Activated T-helper 1 cell treated with anti-CD3 and anti-CD28 coated beads, Interleukin-12 subunit alpha, Interleukin-12 subunit beta, Interleukin-2, Interleukin-4 antibody, amounts not matched to agents 30 ng/mL and 10 ng/mL and 1 ng/mL, durations not matched to agents 14 hours and 24 hours and 36 hours (primary cell): ENCODE results near the gene TMA7B. TPM values are rescaled to one million over a fixed set of nuclear protein-coding genes. Genes with fewer than 3 reads are reported as not detected.
A peak's percentile ranks its signal among the peaks of the same experiment; 100 is the strongest.
"Not testable (repeated sequence)": the region's sequence is repeated elsewhere in the genome, so short reads cannot be mapped to it uniquely, and the experiment has no call there.

Experiments
- DNase-seq: peaks from one replicate; pipeline ENCODE4 v3.0.0; 2021; ENCODE audit warnings: low spot score
- H3K27ac Mint-ChIP-seq: one replicate; pipeline ENCODE4 v1.8.0; 2021; ENCODE audit warnings: mild to moderate bottlenecking, mixed read lengths
- H3K27me3 Mint-ChIP-seq: one replicate; pipeline ENCODE4 v1.8.0; 2022; ENCODE audit warnings: mild to moderate bottlenecking, moderate library complexity, mixed read lengths; ENCODE audit not compliant: insufficient read depth
- H3K36me3 Mint-ChIP-seq: one replicate; pipeline ENCODE4 v1.8.0; 2021; ENCODE audit warnings: low read depth, mixed read lengths
- H3K4me1 Mint-ChIP-seq: one replicate; pipeline ENCODE4 v1.8.0; 2021; ENCODE audit warnings: low read depth, mixed read lengths
- H3K4me3 Mint-ChIP-seq: one replicate; pipeline ENCODE4 v1.8.0; 2021; ENCODE audit warnings: mild to moderate bottlenecking, moderate library complexity, mixed read lengths
- H3K9me3 Mint-ChIP-seq: one replicate; pipeline ENCODE4 v1.8.0; 2021; ENCODE audit warnings: mixed read lengths
- intact Hi-C: fragments of 100-400 bp; cut with micrococcal nuclease; formaldehyde crosslinking; loops from one replicate; pipeline ENCODE4 v1.15.1; 2024
- total RNA-seq: library from RNA; stranded (reverse); gene quantifications from 2 replicates; pipeline ENCODE4 v1.2.3, GENCODE V29; 2022

TMA7B gene
- total RNA-seq, 1 donor from 2014 or later: 1.7 TPM

- Mint-ChIP-seq H3K27ac (no peak overlapping the region), H3K4me1 (peaks cover 6% of the 10 kb centered on the region), H3K36me3 (peaks cover 14% of the 10 kb centered on the region), H3K4me3 (no peak overlapping the region), H3K9me3 (no peaks in the 10 kb centered on the region), H3K27me3 (no peaks in the 10 kb centered on the region)
- no peak for DNase-seq
- intact Hi-C loops: no loop called here
Measured at GRCh38 chr22:39980596-39980995, 20.4 kb downstream of the TMA7B start.

- Mint-ChIP-seq H3K4me1 (peaks cover 6% of the 10 kb centered on the region), H3K4me3 (no peak overlapping the region), H3K27ac (no peak overlapping the region), H3K36me3 (peaks cover 4% of the 10 kb centered on the region), H3K27me3 (no peaks in the 10 kb centered on the region), H3K9me3 (no peaks in the 10 kb centered on the region)
- intact Hi-C loops: no loop called here
- no peak for DNase-seq
Measured at GRCh38 chr22:39983346-39983745, 23.1 kb downstream of the TMA7B start.

DNA sequence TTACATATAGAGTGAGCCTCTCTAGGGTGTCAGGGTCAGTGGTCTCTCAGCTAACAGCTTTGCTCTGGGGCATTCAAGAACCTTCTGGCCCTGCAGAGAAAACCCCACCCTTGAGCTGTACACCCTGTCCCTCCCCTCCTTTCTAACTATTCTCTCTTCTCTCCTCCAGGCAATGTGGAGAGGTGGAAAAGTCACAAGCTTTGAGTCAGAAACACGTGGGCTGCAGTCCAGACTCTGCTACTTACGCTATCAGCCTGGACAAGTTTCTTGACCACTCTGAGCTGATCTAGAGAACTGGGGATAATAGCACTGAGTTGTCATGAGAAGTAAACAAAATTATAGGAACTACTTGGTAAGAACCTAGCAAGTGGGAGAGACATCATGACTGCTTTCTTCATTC is 23.8 kb downstream of the TMA7B start:
- intact Hi-C loops: no loop called here
- no peak overlapping the region for H3K27ac Mint-ChIP-seq
- no peak for DNase-seq
- peaks cover 6% of the 10 kb centered on the region for H3K4me1 Mint-ChIP-seq
- H3K9me3 Mint-ChIP-seq: no peaks in the 10 kb centered on the region
- peaks cover 3% of the 10 kb centered on the region for H3K36me3 Mint-ChIP-seq
- no peak overlapping the region for H3K4me3 Mint-ChIP-seq
- no peaks in the 10 kb centered on the region for H3K27me3 Mint-ChIP-seq

GRCh38 chr22:39984746-39985145 is 24.5 kb downstream of the TMA7B start:
- Mint-ChIP-seq H3K27me3 (no peaks in the 10 kb centered on the region), H3K27ac (no peak overlapping the region), H3K9me3 (no peaks in the 10 kb centered on the region), H3K4me1 (peaks cover 6% of the 10 kb centered on the region), H3K4me3 (no peak overlapping the region), H3K36me3 (peaks cover 2% of the 10 kb centered on the region)
- intact Hi-C loops: no loop called here
- no peak for DNase-seq

- H3K27ac Mint-ChIP-seq: no peak overlapping the region
- no peaks in the 10 kb centered on the region for H3K9me3 Mint-ChIP-seq
- no peaks in the 10 kb centered on the region for H3K4me1 Mint-ChIP-seq
- no peak for DNase-seq
- H3K27me3 Mint-ChIP-seq: no peaks in the 10 kb centered on the region
- H3K36me3 Mint-ChIP-seq: no peaks in the 10 kb centered on the region
- intact Hi-C loops: no loop called here
- no peak overlapping the region for H3K4me3 Mint-ChIP-seq
Measured at GRCh38 chr22:39985383-39986035, 25.3 kb downstream of the TMA7B start.

- intact Hi-C loops: no loop called here
- Mint-ChIP-seq H3K27me3 (peaks cover 19% of the 10 kb centered on the region), H3K4me3 (no peak overlapping the region), H3K4me1 (no peaks in the 10 kb centered on the region), H3K9me3 (no peaks in the 10 kb centered on the region), H3K36me3 (no peaks in the 10 kb centered on the region), H3K27ac (no peak overlapping the region)
- no peak for DNase-seq
Measured at GRCh38 chr22:39988386-39989114, 28.4 kb downstream of the TMA7B start.

DNA sequence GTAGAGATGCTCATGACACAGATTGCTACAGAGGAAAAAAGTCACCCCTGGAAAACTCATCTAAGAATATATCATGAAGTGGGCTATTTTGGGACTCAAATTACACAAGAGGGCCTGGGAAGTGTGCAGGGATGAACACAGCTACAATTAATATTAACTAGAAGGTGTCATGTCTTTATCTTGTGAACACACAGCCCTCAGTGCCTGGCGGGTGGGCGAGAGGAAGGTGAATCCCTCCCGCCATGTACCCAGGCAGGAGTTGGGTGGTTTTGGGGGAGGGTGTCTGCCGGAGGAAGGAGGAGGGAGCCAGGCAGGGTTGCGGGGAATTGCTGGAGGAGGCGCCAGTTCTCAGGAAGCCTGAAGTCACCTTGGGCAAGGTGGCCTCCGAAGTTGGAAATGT is 29.4 kb downstream of the TMA7B start:
- no peaks in the 10 kb centered on the region for H3K9me3 Mint-ChIP-seq
- H3K4me1 Mint-ChIP-seq: peaks cover 7% of the 10 kb centered on the region
- intact Hi-C loops: loop anchor here (5.0 kb wide), 1 partner anchor 52 kb away; no protein-coding TSS in a partner anchor
- peaks cover 27% of the 10 kb centered on the region for H3K27me3 Mint-ChIP-seq
- H3K4me3 Mint-ChIP-seq: no peak overlapping the region
- no peaks in the 10 kb centered on the region for H3K36me3 Mint-ChIP-seq
- H3K27ac Mint-ChIP-seq: no peak overlapping the region
- no peak for DNase-seq

GRCh38 chr22:39990686-39991085 is 30.5 kb downstream of the TMA7B start:
- H3K4me1 Mint-ChIP-seq: peaks cover 7% of the 10 kb centered on the region
- no peak for DNase-seq
- H3K36me3 Mint-ChIP-seq: no peaks in the 10 kb centered on the region
- no peak overlapping the region for H3K27ac Mint-ChIP-seq
- peaks cover 27% of the 10 kb centered on the region for H3K27me3 Mint-ChIP-seq
- no peaks in the 10 kb centered on the region for H3K9me3 Mint-ChIP-seq
- H3K4me3 Mint-ChIP-seq: no peak overlapping the region
- intact Hi-C loops: loop anchor here (5.0 kb wide), 1 partner anchor 53 kb away; no protein-coding TSS in a partner anchor

DNA sequence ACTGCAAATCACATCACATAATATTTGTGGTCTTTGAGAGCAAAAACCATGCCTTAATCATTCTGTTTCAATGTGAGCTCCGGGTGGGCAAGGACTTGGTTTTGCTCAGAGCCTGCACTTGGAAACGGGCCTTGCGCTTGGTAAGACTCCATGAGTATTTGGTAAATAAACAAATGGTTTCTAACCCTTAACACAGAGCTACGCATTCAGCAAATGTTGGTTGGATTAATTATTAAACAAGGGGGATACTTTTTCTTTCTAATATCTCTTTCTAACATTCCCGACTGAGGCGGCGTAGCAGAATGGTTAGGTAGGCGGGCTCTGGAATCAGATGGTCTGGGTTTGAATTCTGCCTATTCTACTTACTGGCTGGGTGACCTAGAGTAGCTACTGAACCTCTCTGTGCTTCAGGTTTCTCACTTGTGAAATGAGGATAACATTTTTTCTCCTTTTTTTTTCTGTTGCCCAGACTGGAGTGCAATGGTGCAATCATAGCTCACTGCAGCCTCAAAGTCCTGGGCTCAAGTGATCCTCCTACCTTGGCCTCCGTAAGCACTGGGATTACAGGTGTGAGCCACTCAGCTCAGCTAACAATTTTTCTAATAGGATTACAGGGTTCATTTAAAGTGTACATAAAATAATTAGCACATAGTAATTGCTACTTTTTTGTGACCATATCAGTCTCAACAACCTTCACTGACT is 31.1 kb downstream of the TMA7B start:
- Mint-ChIP-seq H3K27ac (no peak overlapping the region), H3K27me3 (peaks cover 32% of the 10 kb centered on the region), H3K36me3 (no peaks in the 10 kb centered on the region), H3K9me3 (no peaks in the 10 kb centered on the region), H3K4me1 (peaks cover 7% of the 10 kb centered on the region), H3K4me3 (no peak overlapping the region)
- no peak for DNase-seq
- intact Hi-C loops: loop anchor here (5.0 kb wide), 1 partner anchor 54 kb away; no protein-coding TSS in a partner anchor

GRCh38 chr22:39992088-39992826 is 32.1 kb downstream of the TMA7B start:
- H3K27ac Mint-ChIP-seq: no peak overlapping the region
- peaks cover 40% of the 10 kb centered on the region for H3K27me3 Mint-ChIP-seq
- H3K36me3 Mint-ChIP-seq: no peaks in the 10 kb centered on the region
- intact Hi-C loops: loop anchor here (5.0 kb wide), 1 partner anchor 55 kb away; no protein-coding TSS in a partner anchor
- no peak overlapping the region for H3K4me3 Mint-ChIP-seq
- no peaks in the 10 kb centered on the region for H3K9me3 Mint-ChIP-seq
- DNase-seq: no peak
- H3K4me1 Mint-ChIP-seq: peaks cover 7% of the 10 kb centered on the region

DNA sequence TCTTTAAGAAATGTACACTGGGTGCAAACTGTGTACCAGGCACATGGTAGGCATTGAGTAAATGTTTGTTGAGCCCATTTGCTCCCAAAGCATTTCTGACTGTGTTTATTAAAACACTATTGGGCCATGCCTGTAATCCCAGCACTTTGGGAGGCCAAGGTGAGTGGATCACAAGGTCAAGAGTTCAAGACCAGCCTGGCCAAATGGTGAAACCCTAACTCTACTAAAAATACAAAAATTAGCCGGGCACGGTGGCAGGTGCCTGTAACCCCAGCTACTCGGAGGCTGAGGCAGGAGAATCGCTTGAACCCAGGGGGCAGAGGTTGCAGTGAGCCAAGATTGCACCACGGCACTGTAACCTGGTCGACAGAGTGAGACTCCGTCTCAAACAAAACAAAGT is 32.7 kb downstream of the TMA7B start:
- peaks cover 43% of the 10 kb centered on the region for H3K27me3 Mint-ChIP-seq
- not testable (repeated sequence) for H3K4me3 Mint-ChIP-seq, H3K27ac Mint-ChIP-seq, H3K9me3 Mint-ChIP-seq, H3K36me3 Mint-ChIP-seq, DNase-seq, H3K4me1 Mint-ChIP-seq
- intact Hi-C loops: loop anchor here (5.0 kb wide), 1 partner anchor 56 kb away; no protein-coding TSS in a partner anchor

DNA sequence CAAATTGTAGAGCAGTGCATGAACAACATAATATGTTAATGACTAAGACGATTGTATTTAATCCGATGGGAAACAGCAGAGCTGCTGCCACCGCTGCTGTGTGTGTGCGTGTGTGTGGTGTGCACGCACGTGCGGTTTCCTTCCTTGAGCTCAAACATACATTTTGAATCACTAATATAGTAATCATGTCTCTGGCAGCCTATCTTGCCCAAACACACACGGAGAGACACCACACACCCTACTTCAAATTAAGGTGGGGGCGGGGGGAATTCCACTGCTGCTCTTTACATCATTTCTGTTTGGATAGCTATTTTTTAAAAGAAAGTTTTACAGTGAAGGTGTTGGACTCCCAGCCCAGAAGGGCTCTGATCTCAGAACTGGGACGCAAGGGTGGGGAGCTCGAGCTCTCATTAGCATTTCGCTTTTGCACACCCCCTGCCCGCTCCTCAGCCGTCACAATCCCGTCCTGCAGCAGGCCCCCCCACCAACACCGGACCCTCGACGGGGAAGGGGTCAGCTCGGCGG is 33.9 kb downstream of the TMA7B start:
- intact Hi-C loops: loop anchor here (5.0 kb wide), 1 partner anchor 57 kb away; no protein-coding TSS in a partner anchor
- Mint-ChIP-seq H3K9me3 (no peaks in the 10 kb centered on the region), H3K4me1 (peaks cover 7% of the 10 kb centered on the region), H3K36me3 (no peaks in the 10 kb centered on the region), H3K27me3 (peaks cover 46% of the 10 kb centered on the region), H3K4me3 (peak overlapping the region; percentile 57), H3K27ac (peak overlapping the region; percentile 26)
- no peak for DNase-seq
